ENCODE measurements around the gene UST. TPM values are rescaled to one million over a fixed set of nuclear protein-coding genes. Genes with fewer than 3 reads are reported as not detected.

The UST gene
- total RNA-seq, 2 experiments from 2014 or later = 1.4 to 4.1 TPM

- ChIA-PET CTCF (ENCODE audit: unreplicated experiment) (interaction anchor here (1.4 kb wide), 1 partner anchor 20 kb away, joined by 3 read pairs; no protein-coding TSS in a partner anchor), POLR2A (interaction anchor here (0.5 to 1.1 kb wide), 3 partner anchors 89 to 142 kb away, joined by 3 to 4 read pairs (median 4); no protein-coding TSS in a partner anchor)
- no peak for DNase-seq (ENCODE audit: low spot score)
- Histone ChIP-seq H3K9me3 (ENCODE audit: low read length) (no peaks in the 10 kb centered on the region; the same call in 1 of the 2 replicates), H2AFZ (ENCODE audit: low read length) (peak overlapping the region; percentile 98), H3K79me2 (ENCODE audit: insufficient read depth, low read depth, low read length) (no peaks in the 10 kb centered on the region), H3K4me2 (ENCODE audit: low read length) (peak overlapping the region; percentile 55), H4K20me1 (ENCODE audit: insufficient read depth, low read length) (no peaks in the 10 kb centered on the region), H3K9me2 (ENCODE audit: insufficient read depth, low read length) (no peaks in the 10 kb centered on the region), H3K27ac (ENCODE audit: low read depth, low read length, poor library complexity, severe bottlenecking) (no peak overlapping the region), H3K36me3 (ENCODE audit: insufficient read depth, low read length) (no peaks in the 10 kb centered on the region), H3K4me1 (ENCODE audit: insufficient read depth, low read length, poor library complexity, severe bottlenecking) (peaks cover 9% of the 10 kb centered on the region), H3K4me3 (ENCODE audit: low read depth, low read length, poor library complexity, severe bottlenecking) (peak overlapping the region; percentile 34)
- no TSS peak for BruUV-seq (replicated peaks)
- intact Hi-C loops (cut with micrococcal nuclease; ENCODE audit: unreplicated experiment) = loop anchor here (1.0 kb wide), 1 partner anchor 123 kb away; no protein-coding TSS in a partner anchor
- no peak for TF ChIP-seq CTCF (conservative IDR thresholded peaks at IDR 0.05; ENCODE audit: low read length)
- no peak for TF ChIP-seq EZH2phosphoT487 (IDR thresholded peaks at IDR 0.05; ENCODE audit: borderline replicate concordance, low read depth, low read length)
Measured at GRCh38 chr6:148700741-148701311, 46.0 kb upstream of the UST start.

GRCh38 chr6:148701375-148701774 lies 45.5 kb upstream of the UST start:
- Histone ChIP-seq H3K79me2 (ENCODE audit: insufficient read depth, low read depth, low read length) (no peaks in the 10 kb centered on the region), H3K4me1 (ENCODE audit: insufficient read depth, low read length, poor library complexity, severe bottlenecking) (peaks cover 9% of the 10 kb centered on the region), H4K20me1 (ENCODE audit: insufficient read depth, low read length) (no peaks in the 10 kb centered on the region), H3K4me3 (ENCODE audit: low read depth, low read length, poor library complexity, severe bottlenecking) (peak overlapping the region; percentile 34), H3K9me2 (ENCODE audit: insufficient read depth, low read length) (no peaks in the 10 kb centered on the region), H3K36me3 (ENCODE audit: insufficient read depth, low read length) (no peaks in the 10 kb centered on the region), H3K9me3 (ENCODE audit: low read length) (no peaks in the 10 kb centered on the region; the same call in 1 of the 2 replicates), H2AFZ (ENCODE audit: low read length) (peak overlapping the region; percentile 98), H3K27ac (ENCODE audit: low read depth, low read length, poor library complexity, severe bottlenecking) (no peak overlapping the region), H3K4me2 (ENCODE audit: low read length) (peak overlapping the region; percentile 55)
- no TSS peak for BruUV-seq (replicated peaks)
- no peak for DNase-seq (ENCODE audit: low spot score)
- CTCF ChIA-PET (ENCODE audit: unreplicated experiment) = interaction anchor here (1.4 kb wide), 1 partner anchor 20 kb away, joined by 3 read pairs; no protein-coding TSS in a partner anchor
- no peak for TF ChIP-seq CTCF (conservative IDR thresholded peaks at IDR 0.05; ENCODE audit: low read length)
- no peak for TF ChIP-seq EZH2phosphoT487 (IDR thresholded peaks at IDR 0.05; ENCODE audit: borderline replicate concordance, low read depth, low read length)
- intact Hi-C loops (cut with micrococcal nuclease; ENCODE audit: unreplicated experiment) = no loop called here
- POLR2A ChIA-PET = interaction anchor here (1.1 kb wide), 1 partner anchor 124 kb away, joined by 4 read pairs; no protein-coding TSS in a partner anchor

- Histone ChIP-seq H3K27ac (ENCODE audit: low read depth, low read length, poor library complexity, severe bottlenecking) (no peak overlapping the region), H3K79me2 (ENCODE audit: insufficient read depth, low read depth, low read length) (no peaks in the 10 kb centered on the region), H4K20me1 (ENCODE audit: insufficient read depth, low read length) (no peaks in the 10 kb centered on the region), H3K4me3 (ENCODE audit: low read depth, low read length, poor library complexity, severe bottlenecking) (no peak overlapping the region), H2AFZ (ENCODE audit: low read length) (no peak overlapping the region), H3K36me3 (ENCODE audit: insufficient read depth, low read length) (no peaks in the 10 kb centered on the region), H3K4me2 (ENCODE audit: low read length) (no peak overlapping the region), H3K9me3 (ENCODE audit: low read length) (no peaks in the 10 kb centered on the region; the same call in 1 of the 2 replicates), H3K4me1 (ENCODE audit: insufficient read depth, low read length, poor library complexity, severe bottlenecking) (peaks cover 9% of the 10 kb centered on the region), H3K9me2 (ENCODE audit: insufficient read depth, low read length) (no peaks in the 10 kb centered on the region)
- CTCF ChIA-PET (ENCODE audit: unreplicated experiment) = no interaction called here
- intact Hi-C loops (cut with micrococcal nuclease; ENCODE audit: unreplicated experiment) = no loop called here
- DNase-seq (ENCODE audit: low spot score) = no peak
- POLR2A ChIA-PET = interaction anchor here (0.7 to 1.5 kb wide), 5 partner anchors 11 to 625 kb away, joined by 3 to 9 read pairs (median 3); no protein-coding TSS in a partner anchor
- TF ChIP-seq CTCF (conservative IDR thresholded peaks at IDR 0.05; ENCODE audit: low read length) (no peak), EZH2phosphoT487 (IDR thresholded peaks at IDR 0.05; ENCODE audit: borderline replicate concordance, low read depth, low read length) (no peak)
- no TSS peak for BruUV-seq (replicated peaks)
Measured at GRCh38 chr6:148703900-148704299, 42.9 kb upstream of the UST start.

All from OCI-LY7 (cell line).